Measurements from ENCODE around the gene ZNF81.
"Not testable (repeated sequence)": the region's sequence is repeated elsewhere in the genome, so short reads cannot be mapped to it uniquely, and the experiment has no call there.

ZNF81 gene

GRCh38 chrX:47836164-47837072, at the start of gene ZNF81:
ZNF81 (plus strand) TSS chrX:47836902; CDS start chrX:47846268, 9,366 bp downstream.
- peak; percentile 89 for DNase-seq (ENCODE audit: extremely low read depth, low read depth)
- TF ChIP-seq CTCF (IDR thresholded peaks at IDR 0.05; ENCODE audit: low read depth, low read length) = no peak

- DNase-seq (ENCODE audit: extremely low read depth, low read depth) = peak; percentile 22
These were observed 40.2 kb upstream of the ZNF81 start for GRCh38 chrX:47796433-47796906.

GRCh38 chrX:47797084-47797483, 39.6 kb upstream of the ZNF81 start:
- TF ChIP-seq CTCF (IDR thresholded peaks at IDR 0.05; ENCODE audit: low read depth, low read length) = no peak
- DNase-seq (ENCODE audit: extremely low read depth, low read depth) = no peak

More at GRCh38 chrX:47796433-47796906, 40.2 kb upstream of the ZNF81 start:
- no peak for TF ChIP-seq CTCF (IDR thresholded peaks at IDR 0.05; ENCODE audit: low read depth, low read length)

- DNase-seq (ENCODE audit: extremely low read depth, low read depth) = no peak
- TF ChIP-seq CTCF (IDR thresholded peaks at IDR 0.05; ENCODE audit: low read depth, low read length) = no peak
These were observed 37.8 kb upstream of the ZNF81 start for GRCh38 chrX:47798861-47799260.

- no peak for DNase-seq (ENCODE audit: extremely low read depth, low read depth)
These were observed 34.1 kb upstream of the ZNF81 start for GRCh38 chrX:47802589-47802988.

GRCh38 chrX:47803103-47803502, 33.6 kb upstream of the ZNF81 start:
- DNase-seq (ENCODE audit: extremely low read depth, low read depth) = not testable (repeated sequence)

More at GRCh38 chrX:47802589-47802988, 34.1 kb upstream of the ZNF81 start:
- no peak for TF ChIP-seq CTCF (IDR thresholded peaks at IDR 0.05; ENCODE audit: low read depth, low read length)

GRCh38 chrX:47804315-47804714, 32.4 kb upstream of the ZNF81 start:
- no peak for DNase-seq (ENCODE audit: extremely low read depth, low read depth)
- TF ChIP-seq CTCF (IDR thresholded peaks at IDR 0.05; ENCODE audit: low read depth, low read length) = no peak

- DNase-seq (ENCODE audit: extremely low read depth, low read depth) = not testable (repeated sequence)
These were observed 30.9 kb upstream of the ZNF81 start for GRCh38 chrX:47805844-47806243.

GRCh38 chrX:47806415-47807271, 30.1 kb upstream of the ZNF81 start:
- not testable (repeated sequence) for DNase-seq (ENCODE audit: extremely low read depth, low read depth)

GRCh38 chrX:47807272-47807538, 29.5 kb upstream of the ZNF81 start:
- DNase-seq (ENCODE audit: extremely low read depth, low read depth) = not testable (repeated sequence)

All from AG09319 (cell line).